Right cardiac atrium (tissue), 5 donors: Measurements from ENCODE around the gene LDLRAD4. TPM values are rescaled to one million over a fixed set of nuclear protein-coding genes. Genes with fewer than 3 reads are reported as not detected.

Experiments used
- ATAC-seq, 2 donors: fragments of 200-7000 bp; cut with Tn5 transposase; one replicate each; pipeline versions ENCODE4 v1.8.0 to v1.9.1; 2020; ENCODE audit warnings: moderate library complexity in 2 of 2, mild to moderate bottlenecking in 1 of 2
- DNase-seq, 3 donors: peaks; one replicate each; pipeline ENCODE4 v3.0.0-alpha.2; 2020
- H3K27ac ChIP-seq: one replicate; pipeline ENCODE4 v1.5.1; 2013; ENCODE audit warnings: mild to moderate bottlenecking, low read length, control low read depth, moderate library complexity
- H3K27me3 ChIP-seq: one replicate; pipeline ENCODE4 v1.6.1; 2013; ENCODE audit not compliant: control insufficient read depth, insufficient read depth
- H3K4me1 ChIP-seq: one replicate; pipeline ENCODE4 v1.6.1; 2013; ENCODE audit warnings: low read length; ENCODE audit not compliant: control insufficient read depth, insufficient read depth
- H3K4me3 ChIP-seq: one replicate; pipeline ENCODE4 v1.5.1; 2013; ENCODE audit warnings: low read length, control low read depth
- H3K9me3 ChIP-seq: one replicate; pipeline ENCODE4 v1.6.1; 2013; ENCODE audit warnings: low read length; ENCODE audit not compliant: control insufficient read depth
- WGBS: extraction: QIAGEN DNeasy Blood & Tissue Kit; methylation state at CpG from one replicate; pipeline ENCODE4 v1.1.7; 2013; 5-methylcytosine and 5-hydroxymethylcytosine counted together
- intact Hi-C, 4 donors: fragments of 100-400 bp; cut with DNase I; formaldehyde crosslinking; loops; one replicate each; pipeline versions ENCODE4 v1.11.0 to v1.14.0; 2022 to 2023
- polyA plus RNA-seq: library from polyadenylated mRNA; stranded (reverse); fragments of 200-250 nt; gene quantifications from one replicate; pipeline ENCODE4 v1.2.3, GENCODE V29; 2013
- total RNA-seq, 4 donors: library from RNA; stranded (reverse); fragmentation: NEBNext Ultra II Directional; extraction: Animal tissue kit (Norgen Biotek cat#: 25700); gene quantifications; one replicate each; pipeline ENCODE4 v1.2.1, GENCODE V29; 2021
- donor health status: healthy with polysubstance abuse.
- donor health status: DM: no; HTN: yes; CAD: no.
- donor health status: DM: no; HTN: no; CAD: no.
- donor health status: DM: no; HTN: yes; CAD: no; lungs with severe emphysema.
- donor health status: DM: yes; HTN: yes; CAD: no.

Gene LDLRAD4
- total and polyA plus RNA-seq, 5 donors: 25.7 to 159 (median 68.1) TPM

GRCh38 chr18:13587477-13587876, 368.9 kb downstream of the LDLRAD4 start:
- ATAC-seq (no peak), DNase-seq (no peak)
- WGBS: 96% methylated on average over 3 of the region's 3 CpGs
- Histone ChIP-seq H3K4me3 (no peak overlapping the region), H3K9me3 (no peaks in the 10 kb centered on the region), H3K27me3 (no peaks in the 10 kb centered on the region), H3K4me1 (peaks cover 9% of the 10 kb centered on the region), H3K27ac (no peak overlapping the region)
- intact Hi-C loops: no loop called here

GRCh38 chr18:13587937-13588336, 369.4 kb downstream of the LDLRAD4 start:
- H3K27me3 ChIP-seq: no peaks in the 10 kb centered on the region
- ATAC-seq: no peak
- H3K27ac ChIP-seq: no peak overlapping the region
- no peak for DNase-seq
- no peaks in the 10 kb centered on the region for H3K9me3 ChIP-seq
- H3K4me1 ChIP-seq: peaks cover 9% of the 10 kb centered on the region
- WGBS: 72% methylated on average over 3 of the region's 3 CpGs
- intact Hi-C loops: no loop called here
- no peak overlapping the region for H3K4me3 ChIP-seq

GRCh38 chr18:13589316-13589715, 370.8 kb downstream of the LDLRAD4 start:
- intact Hi-C loops: no loop called here
- Histone ChIP-seq H3K27me3 (no peaks in the 10 kb centered on the region), H3K4me1 (peaks cover 4% of the 10 kb centered on the region), H3K4me3 (no peak overlapping the region), H3K27ac (no peak overlapping the region), H3K9me3 (no peaks in the 10 kb centered on the region)
- WGBS: 94% methylated on average over 4 of the region's 4 CpGs
- DNase-seq: no peak
- no peak for ATAC-seq

- Histone ChIP-seq H3K27ac (no peak overlapping the region), H3K9me3 (no peaks in the 10 kb centered on the region), H3K27me3 (no peaks in the 10 kb centered on the region), H3K4me3 (no peak overlapping the region), H3K4me1 (peaks cover 1% of the 10 kb centered on the region)
- intact Hi-C loops: no loop called here
- no peak for DNase-seq
- peak in 1 of 2 donors; percentile 27 for ATAC-seq
- WGBS: 86% methylated on average over 9 of the region's 9 CpGs
These were observed 371.4 kb downstream of the LDLRAD4 start for GRCh38 chr18:13589943-13590342.

- WGBS: 47% methylated on average over 3 of the region's 3 CpGs
- Histone ChIP-seq H3K4me3 (no peak overlapping the region), H3K4me1 (no peaks in the 10 kb centered on the region), H3K9me3 (no peaks in the 10 kb centered on the region), H3K27me3 (no peaks in the 10 kb centered on the region), H3K27ac (no peak overlapping the region)
- DNase-seq (no peak), ATAC-seq (no peak)
- intact Hi-C loops: no loop called here
These were observed 373.7 kb downstream of the LDLRAD4 start for GRCh38 chr18:13592246-13592645.

- 96% methylated on average over 2 of the region's 2 CpGs for WGBS
- H3K4me1 ChIP-seq: no peaks in the 10 kb centered on the region
- ATAC-seq (no peak), DNase-seq (no peak)
- intact Hi-C loops: no loop called here
- H3K9me3 ChIP-seq: no peaks in the 10 kb centered on the region
- no peak overlapping the region for H3K27ac ChIP-seq
- no peak overlapping the region for H3K4me3 ChIP-seq
- H3K27me3 ChIP-seq: no peaks in the 10 kb centered on the region
These were observed 376.0 kb downstream of the LDLRAD4 start for GRCh38 chr18:13594551-13594950.

- Histone ChIP-seq H3K27ac (no peak overlapping the region), H3K4me1 (no peaks in the 10 kb centered on the region), H3K9me3 (no peaks in the 10 kb centered on the region), H3K4me3 (no peak overlapping the region), H3K27me3 (no peaks in the 10 kb centered on the region)
- ATAC-seq (no peak), DNase-seq (no peak)
- intact Hi-C loops: no loop called here
These were observed 378.5 kb downstream of the LDLRAD4 start for GRCh38 chr18:13597068-13597467.

GRCh38 chr18:13598591-13598990, 380.0 kb downstream of the LDLRAD4 start:
- intact Hi-C loops: no loop called here
- H3K27me3 ChIP-seq: no peaks in the 10 kb centered on the region
- H3K9me3 ChIP-seq: no peaks in the 10 kb centered on the region
- WGBS: 86% methylated on average over 2 of the region's 2 CpGs
- DNase-seq (no peak), ATAC-seq (peak in 1 of 2 donors; percentile 36)
- H3K4me3 ChIP-seq: no peak overlapping the region
- no peak overlapping the region for H3K27ac ChIP-seq
- H3K4me1 ChIP-seq: no peaks in the 10 kb centered on the region

- H3K27ac ChIP-seq: no peak overlapping the region
- intact Hi-C loops: no loop called here
- no peaks in the 10 kb centered on the region for H3K9me3 ChIP-seq
- WGBS: 86% methylated on average over 1 of the region's 1 CpG
- no peaks in the 10 kb centered on the region for H3K4me1 ChIP-seq
- ATAC-seq (peak; percentile 18), DNase-seq (no peak)
- no peak overlapping the region for H3K4me3 ChIP-seq
- no peaks in the 10 kb centered on the region for H3K27me3 ChIP-seq
These were observed 380.5 kb downstream of the LDLRAD4 start for GRCh38 chr18:13599031-13599430.

GRCh38 chr18:13603304-13604019, 384.9 kb downstream of the LDLRAD4 start:
- H3K4me3 ChIP-seq: no peak overlapping the region
- H3K9me3 ChIP-seq: no peaks in the 10 kb centered on the region
- no peaks in the 10 kb centered on the region for H3K27me3 ChIP-seq
- WGBS: 73% methylated on average over 14 of the region's 14 CpGs
- intact Hi-C loops: loop anchor here in 1 of 4 donors (10.0 kb wide), 1 partner anchor 61 kb away; no protein-coding TSS in a partner anchor
- DNase-seq (peak in 1 of 3 donors; percentile 74), ATAC-seq (peak; percentile 70 to 73)
- peak overlapping the region; percentile 14 for H3K27ac ChIP-seq
- no peaks in the 10 kb centered on the region for H3K4me1 ChIP-seq

- 74% methylated on average over 7 of the region's 7 CpGs for WGBS
- Histone ChIP-seq H3K27ac (no peak overlapping the region), H3K27me3 (no peaks in the 10 kb centered on the region), H3K9me3 (no peaks in the 10 kb centered on the region), H3K4me1 (no peaks in the 10 kb centered on the region), H3K4me3 (no peak overlapping the region)
- intact Hi-C loops: loop anchor here in 1 of 4 donors (10.0 kb wide), 1 partner anchor 60 kb away; no protein-coding TSS in a partner anchor
- peak in 1 of 2 donors; percentile 21 for ATAC-seq
- no peak for DNase-seq
These were observed 386.2 kb downstream of the LDLRAD4 start for GRCh38 chr18:13604786-13605185.
